T47D (cell line): ENCODE data around the gene FBXW8.

Experiments
- DNase-seq, 2 experiments: peaks; one replicate each; pipeline versions ENCODE4 v3.0.0 to v3.0.0-alpha.2; 2011 to 2012; ENCODE audit warnings: low read depth in 1 of 2, low spot score in 1 of 2
- JUND ChIP-seq: IDR thresholded peaks from 2 replicates; pipeline ENCODE4 v1.6.1; 2012; ENCODE audit warnings: low read depth
- in situ Hi-C: cut with HindIII; loops from 2 replicates; pipeline ENCODE4 v1.10.0; 2016; ENCODE audit warnings: low sequenced_read_pairs, low pct_unique_long_range_greater_than_20kb

FBXW8 gene

DNA sequence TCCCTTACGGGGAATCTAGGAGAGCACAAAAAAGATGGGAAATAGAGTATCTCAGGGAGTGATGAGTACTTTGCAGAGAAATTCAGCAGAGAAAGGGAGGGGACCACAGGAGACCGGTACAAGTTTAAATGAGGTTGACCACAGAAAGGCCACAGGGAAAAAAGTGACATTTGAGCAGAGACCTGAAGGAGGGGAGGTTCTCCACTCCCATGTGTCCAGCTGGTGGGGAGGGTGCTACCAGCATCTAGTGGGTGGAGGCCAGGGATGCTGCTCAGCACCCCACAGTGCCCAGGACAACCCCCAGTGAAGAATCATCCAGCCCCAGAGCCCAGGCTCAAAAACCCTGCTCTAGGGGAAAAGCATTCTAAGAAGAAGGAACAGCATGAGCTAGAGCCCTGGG lies 153.8 kb downstream of the FBXW8 start:
- in situ Hi-C loops = no loop called here
- no peak for TF ChIP-seq JUND
- no peak for DNase-seq

DNA sequence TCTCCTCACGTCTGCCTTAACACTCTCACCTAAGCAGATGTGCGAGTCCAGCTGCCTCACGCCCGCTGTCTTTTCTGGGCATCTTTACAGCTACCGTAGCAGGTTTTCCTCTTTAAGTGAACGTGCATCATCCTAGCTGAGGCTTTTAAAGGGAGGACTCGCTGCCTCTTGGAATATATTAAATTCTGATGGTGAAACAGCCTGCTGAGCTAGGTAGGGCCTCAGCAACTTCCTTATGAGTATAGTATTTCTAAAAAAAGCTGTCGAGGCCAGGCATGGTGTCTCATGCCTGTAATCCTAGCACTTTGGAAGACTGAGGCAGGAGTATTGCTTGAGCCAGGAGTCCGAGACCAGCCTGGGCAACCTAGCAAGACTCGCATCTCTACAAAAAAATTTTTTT lies 156.3 kb downstream of the FBXW8 start:
- no peak for TF ChIP-seq JUND
- no peak for DNase-seq
- in situ Hi-C loops = no loop called here

DNA sequence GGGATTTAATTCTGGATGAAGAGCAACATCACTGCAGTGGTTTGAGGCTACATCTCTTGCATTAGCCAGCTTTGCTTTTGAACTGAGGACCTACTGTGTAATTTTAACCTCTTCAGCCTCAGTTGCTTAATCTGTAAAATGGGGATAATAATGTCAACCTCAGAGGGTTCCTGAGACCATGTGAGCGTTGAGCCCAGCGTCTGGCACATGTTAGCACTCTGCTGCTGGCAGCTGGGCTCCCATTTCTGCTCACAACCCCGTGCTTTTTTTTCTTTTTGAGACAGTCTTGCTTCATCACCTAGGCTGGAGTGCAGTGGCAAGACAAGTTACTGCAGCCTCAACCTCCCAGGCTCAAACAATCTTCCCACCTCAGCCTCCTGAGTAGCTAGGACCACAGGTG lies 156.9 kb downstream of the FBXW8 start:
- no peak for TF ChIP-seq JUND
- DNase-seq = no peak
- in situ Hi-C loops = no loop called here

DNA sequence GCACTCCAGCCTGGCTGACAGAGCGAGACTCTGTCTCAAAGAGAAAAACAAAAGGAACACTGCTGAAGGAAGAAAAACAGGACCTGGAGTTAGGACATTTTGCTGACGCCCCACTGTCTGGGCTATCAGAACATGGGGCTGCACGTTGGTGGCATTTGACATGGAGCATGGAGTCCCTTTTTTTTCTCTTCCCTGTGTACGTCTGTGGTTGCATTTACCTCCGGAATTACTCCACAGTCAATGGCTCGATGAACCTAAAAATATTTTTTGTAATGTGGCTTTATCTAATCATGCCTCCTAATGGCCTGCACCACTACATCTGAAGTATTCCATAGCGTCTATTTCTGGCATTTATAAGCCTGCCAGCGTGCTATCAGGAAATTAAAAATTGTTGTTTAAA lies 157.7 kb downstream of the FBXW8 start:
- TF ChIP-seq JUND = no peak
- in situ Hi-C loops = no loop called here
- DNase-seq = no peak

DNA sequence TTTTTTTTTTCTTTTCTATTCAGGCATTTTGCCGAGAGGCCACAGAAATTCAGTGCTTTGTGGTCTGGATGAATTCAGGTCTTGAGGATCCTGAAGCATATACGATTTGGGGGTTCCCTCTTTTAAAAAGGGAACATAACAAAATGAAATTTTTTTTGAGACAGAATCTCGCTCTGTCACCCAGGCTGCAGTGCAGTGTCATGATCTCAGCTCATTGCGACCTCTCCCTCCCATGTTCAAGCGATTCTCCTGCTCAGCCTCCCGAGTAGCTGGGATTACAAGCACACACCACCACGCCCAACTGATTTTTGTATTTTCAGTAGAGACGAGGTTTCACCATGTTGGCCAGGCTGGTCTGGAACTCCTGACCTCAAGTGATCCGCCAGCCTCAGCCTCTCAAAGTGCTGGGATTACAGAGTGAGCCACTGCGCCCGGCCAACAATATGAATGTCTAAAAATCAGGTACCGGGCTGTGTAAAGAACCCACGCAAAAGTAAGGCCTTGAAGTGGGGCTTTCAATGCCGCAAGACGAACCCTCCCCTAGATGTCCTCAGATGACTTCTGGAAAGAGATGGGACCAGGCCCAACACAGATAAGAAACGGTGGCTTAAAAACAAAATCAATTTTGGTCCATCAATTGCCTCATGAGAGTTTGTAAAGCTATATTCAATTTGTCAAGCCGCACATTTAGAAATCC lies 158.5 kb downstream of the FBXW8 start:
- DNase-seq = no peak
- no peak for TF ChIP-seq JUND
- in situ Hi-C loops = no loop called here

DNA sequence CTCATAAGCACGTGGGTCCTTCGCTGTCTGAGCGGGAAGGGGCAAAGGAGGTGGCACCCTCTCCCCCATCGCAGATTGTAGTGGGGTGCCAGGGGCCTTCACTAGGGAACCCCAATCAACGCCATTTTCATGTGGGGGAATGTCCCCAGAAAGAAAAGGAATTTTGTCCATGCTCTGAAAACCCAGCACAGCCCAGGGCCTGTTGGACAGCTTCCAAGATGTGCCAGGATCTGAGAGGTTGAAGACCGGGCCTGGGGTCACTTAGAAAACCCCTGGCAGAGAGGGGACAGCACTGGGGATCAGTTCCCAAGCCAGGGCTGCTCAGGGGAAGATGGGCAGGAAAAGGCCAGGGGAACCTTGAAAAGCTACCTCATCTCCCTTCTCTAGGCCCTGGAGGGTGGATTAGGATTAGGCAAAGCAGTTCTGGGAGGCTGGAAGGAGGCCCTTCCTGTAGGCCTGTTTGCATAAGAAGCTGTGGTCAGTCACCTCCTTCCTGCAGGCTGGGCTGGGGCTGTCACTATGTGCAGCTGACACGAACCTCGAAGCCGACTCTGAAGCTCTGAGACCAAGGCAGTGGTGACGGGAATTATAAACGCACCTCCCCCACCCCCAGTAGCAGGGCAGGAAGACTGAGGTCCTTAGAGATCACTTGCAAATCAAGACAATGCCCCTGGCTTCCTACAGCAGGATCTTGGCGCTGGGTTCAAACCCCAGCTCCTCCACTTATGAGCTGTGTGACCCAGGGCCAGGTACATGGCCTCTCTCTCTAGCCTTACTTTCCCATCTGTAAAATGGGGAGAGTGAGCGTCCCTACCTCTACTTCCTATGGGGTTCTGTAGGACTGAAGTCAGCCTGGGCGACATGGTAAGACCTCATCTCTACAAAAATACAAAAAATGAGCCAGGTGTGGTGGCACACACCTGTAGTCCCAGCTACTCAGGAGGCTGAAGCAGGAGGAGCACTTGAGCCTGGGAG lies 159.5 kb downstream of the FBXW8 start:
- TF ChIP-seq JUND = no peak
- in situ Hi-C loops = no loop called here
- DNase-seq = peak in 1 of 2 experiments; percentile 37

DNA sequence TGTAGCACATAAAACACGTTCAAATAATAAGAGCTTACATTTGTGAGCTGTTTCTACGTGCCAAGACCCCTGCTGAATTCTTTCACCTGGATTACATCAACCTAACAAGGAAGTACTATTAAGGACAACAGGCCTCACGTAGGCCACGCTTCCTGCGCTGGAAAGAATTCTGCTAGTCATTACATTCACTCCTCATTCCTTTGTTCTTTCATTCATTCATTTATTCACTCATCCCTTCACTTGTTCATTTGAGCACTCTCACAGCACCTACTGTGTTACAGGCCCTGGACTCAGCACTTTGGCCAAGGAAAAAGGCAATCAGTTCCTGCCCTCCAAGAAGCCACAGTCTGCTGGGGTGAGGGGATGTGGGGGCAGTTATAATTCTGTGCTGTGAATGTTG lies 160.3 kb downstream of the FBXW8 start:
- no peak for TF ChIP-seq JUND
- DNase-seq = no peak
- in situ Hi-C loops = no loop called here

DNA sequence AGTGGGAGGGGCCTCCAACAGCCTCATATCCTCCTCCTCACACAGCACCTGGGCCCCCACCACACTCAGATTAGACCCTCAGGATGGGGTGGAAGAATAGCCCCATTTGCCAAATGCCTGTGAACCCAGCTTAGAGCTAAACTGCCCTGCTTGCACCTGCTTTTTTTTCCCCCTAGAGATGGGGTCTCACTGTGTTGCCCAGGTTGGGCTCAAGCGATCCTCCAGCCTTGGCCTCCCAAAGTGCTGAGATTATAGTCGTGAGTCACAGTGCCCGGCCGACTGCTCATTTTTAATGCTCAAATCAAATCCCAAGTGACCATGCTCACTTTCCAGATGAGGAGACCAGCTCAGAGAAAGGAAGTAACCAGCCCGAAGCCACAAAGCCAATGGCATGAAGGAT lies 161.4 kb downstream of the FBXW8 start:
- TF ChIP-seq JUND = no peak
- in situ Hi-C loops = no loop called here
- no peak for DNase-seq

DNA sequence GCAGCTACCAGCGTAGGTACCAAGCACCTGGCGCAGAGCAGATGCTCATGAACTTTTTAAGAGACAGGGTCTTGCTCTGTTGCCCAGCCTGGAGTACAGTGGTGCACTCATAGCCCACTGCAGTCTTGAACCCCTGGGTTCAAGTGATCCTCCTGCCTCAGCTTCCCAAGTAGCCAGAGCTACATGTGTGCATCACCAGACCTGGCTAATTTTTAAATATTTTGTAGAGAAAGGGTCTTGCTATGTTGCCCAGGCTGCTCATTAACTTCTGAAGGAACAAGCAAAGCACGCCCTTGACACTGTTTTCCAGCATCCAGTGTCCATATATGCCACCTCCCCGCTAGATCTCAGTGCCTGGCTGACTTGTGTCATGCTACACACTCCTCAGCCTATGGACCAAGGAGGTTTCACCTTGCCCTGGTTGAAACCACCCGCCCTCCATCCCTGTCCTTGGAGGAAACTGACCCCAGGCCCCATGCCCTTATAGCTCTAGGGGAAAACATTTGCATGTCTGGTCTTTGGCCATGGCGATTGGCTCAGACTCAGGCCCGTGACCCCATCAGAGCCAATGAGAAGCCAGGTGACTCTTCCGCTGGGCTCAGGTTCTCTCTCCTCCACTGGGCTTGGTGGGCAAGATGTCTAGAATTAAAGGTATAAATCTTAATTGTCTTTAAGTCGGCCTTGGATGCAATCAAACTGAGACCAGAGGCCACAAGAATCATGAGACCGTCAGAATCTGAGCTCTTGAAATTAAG lies 162.2 kb downstream of the FBXW8 start:
- TF ChIP-seq JUND = no peak
- in situ Hi-C loops = no loop called here

DNA sequence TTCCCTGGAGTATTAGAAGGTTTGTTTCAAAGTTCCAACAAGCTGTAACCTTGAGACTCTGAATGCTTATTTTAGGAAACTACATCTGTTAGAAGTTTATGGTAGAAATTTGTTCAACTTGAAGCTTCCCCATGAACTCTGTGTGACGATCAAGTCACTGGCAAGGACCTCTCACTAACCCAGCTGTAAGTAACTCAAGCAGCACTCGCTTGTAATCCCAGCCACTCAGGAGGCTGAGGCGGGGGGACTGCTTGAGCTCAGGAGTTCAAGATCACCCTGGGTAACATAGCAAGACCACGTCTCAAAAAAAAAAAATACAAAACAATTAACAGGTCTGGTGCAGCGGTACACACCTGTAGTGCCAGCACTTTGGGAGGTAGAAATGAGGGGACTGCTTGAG lies 162.9 kb downstream of the FBXW8 start:
- no peak for DNase-seq
- TF ChIP-seq JUND = no peak
- in situ Hi-C loops = no loop called here

More for the DNA sequence above, 162.2 kb downstream of the FBXW8 start:
- DNase-seq = no peak

DNA sequence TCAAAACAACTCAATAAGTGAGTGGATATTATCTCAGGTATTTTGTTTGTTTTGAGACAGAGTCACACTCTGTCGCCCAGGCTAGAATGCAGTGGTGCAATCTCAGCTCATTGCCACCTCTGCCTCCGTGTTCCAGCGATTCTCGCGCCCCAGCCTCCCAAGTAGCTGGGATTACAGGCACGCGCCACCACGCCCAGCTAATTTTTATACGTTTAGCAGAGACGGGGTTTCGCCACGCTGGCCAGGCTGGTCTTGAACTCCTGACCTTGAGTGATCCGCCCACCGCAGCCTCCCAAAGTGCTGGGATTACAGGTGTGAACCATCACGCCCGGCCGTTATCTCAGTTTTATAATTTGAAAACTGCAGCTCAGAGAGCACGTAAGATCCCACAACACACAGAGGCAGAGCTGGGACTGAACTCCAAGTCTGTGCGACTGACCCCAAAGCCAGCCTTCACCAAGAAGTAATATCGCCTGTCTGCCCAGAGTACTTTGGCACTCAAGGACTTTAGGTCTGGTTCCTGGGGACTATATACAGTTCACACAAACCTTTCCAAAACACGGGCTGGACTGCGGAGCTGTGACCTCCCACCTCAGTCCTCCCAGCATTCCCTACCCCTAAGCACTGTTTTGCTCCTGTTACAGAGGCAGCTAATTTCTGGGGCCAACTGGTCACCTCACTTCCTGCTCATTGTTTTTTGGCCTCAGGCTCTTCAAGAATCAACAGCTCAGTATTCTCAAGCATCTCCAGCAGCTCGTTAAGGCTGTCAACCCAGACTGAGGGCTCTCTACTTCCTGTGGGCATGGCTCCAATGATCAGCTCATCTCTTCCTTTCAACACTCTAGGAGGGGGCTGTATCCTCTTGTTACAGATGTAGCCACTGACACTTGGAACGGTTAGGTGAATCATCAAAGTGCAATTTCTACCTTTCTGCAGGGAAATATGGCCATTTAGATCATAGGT lies 165.9 kb downstream of the FBXW8 start:
- TF ChIP-seq JUND = no peak
- peak in 1 of 2 experiments; percentile 57 for DNase-seq
- in situ Hi-C loops = no loop called here

DNA sequence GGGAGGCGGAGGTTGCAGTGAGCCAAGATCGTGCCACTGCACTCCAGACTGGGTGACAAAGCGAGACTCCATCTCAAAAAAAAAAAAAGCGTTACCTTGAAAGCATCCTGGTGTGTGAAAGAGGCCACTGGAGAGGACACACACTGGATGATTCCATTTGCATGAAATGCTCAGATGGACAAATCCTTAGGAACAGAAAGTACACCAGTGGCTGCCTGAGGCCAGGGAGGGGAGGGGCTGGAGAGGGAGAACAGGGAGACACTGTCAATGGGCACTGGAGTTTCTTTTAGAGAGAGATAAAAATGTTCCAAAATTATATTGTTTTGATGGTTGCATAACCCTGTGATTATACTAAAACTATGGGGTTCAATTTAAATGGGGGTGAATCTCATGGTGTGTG lies 168.7 kb downstream of the FBXW8 start:
- in situ Hi-C loops = no loop called here
- DNase-seq = no peak
- TF ChIP-seq JUND = no peak
